Skeletal muscle tissue (tissue), 4 donors: ENCODE data around the gene IPO8. TPM values are rescaled to one million over a fixed set of nuclear protein-coding genes. Genes with fewer than 3 reads are reported as not detected.
"Not testable (repeated sequence)": the region's sequence is repeated elsewhere in the genome, so short reads cannot be mapped to it uniquely, and the experiment has no call there.

Experiments
- H3K27ac ChIP-seq: one replicate; pipeline ENCODE4 v1.7.0; 2013; ENCODE audit warnings: mild to moderate bottlenecking, low read depth, low read length, inconsistent platforms
- H3K27me3 ChIP-seq, 3 donors: one replicate each; pipeline ENCODE4 v1.7.0; 2013; ENCODE audit warnings: low read length in 3 of 3; ENCODE audit not compliant: control insufficient read depth in 3 of 3, insufficient read depth in 3 of 3
- H3K36me3 ChIP-seq, 3 donors: one replicate each; pipeline ENCODE4 v1.7.0; 2013; ENCODE audit warnings: low read length in 3 of 3; ENCODE audit not compliant: control insufficient read depth in 3 of 3, insufficient read depth in 3 of 3
- H3K4me1 ChIP-seq, 3 donors: one replicate each; pipeline ENCODE4 v1.7.0; 2013; ENCODE audit warnings: low read length in 3 of 3, mild to moderate bottlenecking in 3 of 3; ENCODE audit not compliant: control insufficient read depth in 3 of 3, insufficient read depth in 3 of 3
- H3K4me3 ChIP-seq, 3 donors: one replicate each; pipeline ENCODE4 v1.7.0; 2013; ENCODE audit warnings: low read length in 3 of 3
- H3K9ac ChIP-seq, 3 donors: one replicate each; pipeline ENCODE4 v1.7.0; 2013; ENCODE audit warnings: low read length in 3 of 3, mild to moderate bottlenecking in 3 of 3, moderate library complexity in 2 of 3, low read depth in 1 of 3
- H3K9me3 ChIP-seq, 3 donors: one replicate each; pipeline ENCODE4 v1.7.0; 2013; ENCODE audit warnings: low read length in 3 of 3; ENCODE audit not compliant: control insufficient read depth in 3 of 3
- total RNA-seq: library from RNA; depleted of rRNA; stranded (reverse); fragments of >200 nt; gene quantifications from one replicate; pipeline ENCODE4 v1.2.3, GENCODE V29; 2014
- donor health status: Osteomylitis.

IPO8 gene
- total RNA-seq, 1 donor from 2014 or later, result 40.7 TPM

DNA sequence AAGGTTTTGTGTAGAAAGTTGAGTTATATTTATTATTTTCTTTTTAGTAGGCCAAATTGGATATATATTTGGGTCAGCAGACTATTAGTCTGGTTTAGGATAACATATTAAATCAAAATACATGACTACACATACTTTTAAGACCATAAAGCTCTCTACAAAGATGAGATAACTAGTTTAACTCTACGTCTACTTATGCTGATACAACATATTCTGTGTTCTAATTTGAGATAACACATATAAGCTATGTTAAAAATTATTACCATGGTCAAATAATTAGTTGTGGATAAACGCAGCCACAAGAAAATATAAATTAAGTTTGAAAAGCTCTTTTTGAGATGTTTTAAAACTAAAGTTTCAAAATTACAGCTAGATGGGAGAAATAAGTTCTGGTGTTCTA, 55.3 kb downstream of the IPO8 start:
- Histone ChIP-seq H3K4me3 (no peak overlapping the region), H3K4me1 (no peaks in the 10 kb centered on the region), H3K9me3 (no peaks in the 10 kb centered on the region), H3K27ac (no peak overlapping the region), H3K36me3 (peaks cover 0 to 17% (median 5%) of the 10 kb centered on the region in 3 donors), H3K27me3 (no peaks in the 10 kb centered on the region), H3K9ac (no peak overlapping the region)

- Histone ChIP-seq H3K9me3 (no peaks in the 10 kb centered on the region), H3K4me1 (peaks cover 0 to 3% (median 0%) of the 10 kb centered on the region in 3 donors), H3K27me3 (no peaks in the 10 kb centered on the region), H3K27ac (no peak overlapping the region), H3K4me3 (no peak overlapping the region), H3K9ac (no peak overlapping the region), H3K36me3 (peaks cover 4 to 38% (median 34%) of the 10 kb centered on the region in 3 donors)
Observed at GRCh38 chr12:30635385-30635784, 60.3 kb downstream of the IPO8 start.

DNA sequence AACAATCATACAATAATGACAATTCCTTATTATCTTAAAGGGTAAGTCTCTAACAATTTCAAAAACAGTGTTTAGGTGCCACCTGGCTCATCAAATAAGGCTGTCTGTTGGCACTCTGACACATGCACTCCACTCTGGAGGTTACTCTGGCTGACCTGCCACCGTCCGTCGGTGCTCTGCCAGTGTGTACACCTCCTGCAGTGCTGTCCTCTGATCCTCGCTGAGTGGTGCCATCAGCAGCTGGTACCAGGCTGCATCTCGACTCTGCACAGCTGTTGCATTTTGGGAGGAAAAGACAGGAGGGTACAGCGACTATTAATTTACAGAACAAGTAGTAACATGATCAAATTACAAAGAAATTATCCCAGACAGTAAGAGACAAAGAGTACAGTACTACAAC, 63.9 kb downstream of the IPO8 start:
- Histone ChIP-seq H3K4me3 (no peak overlapping the region), H3K27me3 (no peaks in the 10 kb centered on the region), H3K9ac (no peak overlapping the region), H3K36me3 (peaks cover 15 to 52% (median 51%) of the 10 kb centered on the region in 3 donors), H3K27ac (no peak overlapping the region), H3K9me3 (no peaks in the 10 kb centered on the region), H3K4me1 (peaks cover 0 to 3% (median 0%) of the 10 kb centered on the region in 3 donors)

GRCh38 chr12:30630979-30631285, 64.7 kb downstream of the IPO8 start:
- Histone ChIP-seq H3K9ac (no peak overlapping the region), H3K9me3 (no peaks in the 10 kb centered on the region), H3K36me3 (peaks cover 15 to 47% (median 44%) of the 10 kb centered on the region in 3 donors), H3K27ac (no peak overlapping the region), H3K4me1 (peaks cover 0 to 3% (median 0%) of the 10 kb centered on the region in 3 donors), H3K27me3 (no peaks in the 10 kb centered on the region), H3K4me3 (no peak overlapping the region)

GRCh38 chr12:30630076-30630978, 65.3 kb downstream of the IPO8 start:
- H3K4me3 ChIP-seq, result no peak overlapping the region
- no peak overlapping the region for H3K9ac ChIP-seq
- no peak overlapping the region for H3K27ac ChIP-seq
- peaks cover 15 to 47% (median 42%) of the 10 kb centered on the region in 3 donors for H3K36me3 ChIP-seq
- H3K9me3 ChIP-seq, result no peaks in the 10 kb centered on the region
- no peaks in the 10 kb centered on the region for H3K27me3 ChIP-seq
- peaks cover 0 to 3% (median 0%) of the 10 kb centered on the region in 3 donors for H3K4me1 ChIP-seq

- no peak overlapping the region for H3K9ac ChIP-seq
- no peaks in the 10 kb centered on the region for H3K9me3 ChIP-seq
- H3K27ac ChIP-seq, result no peak overlapping the region
- H3K4me1 ChIP-seq, result peaks cover 0 to 3% (median 0%) of the 10 kb centered on the region in 3 donors
- H3K4me3 ChIP-seq, result no peak overlapping the region
- H3K36me3 ChIP-seq, result peaks cover 10 to 33% (median 27%) of the 10 kb centered on the region in 3 donors
- no peaks in the 10 kb centered on the region for H3K27me3 ChIP-seq
Observed at GRCh38 chr12:30626847-30627246, 68.8 kb downstream of the IPO8 start.

DNA sequence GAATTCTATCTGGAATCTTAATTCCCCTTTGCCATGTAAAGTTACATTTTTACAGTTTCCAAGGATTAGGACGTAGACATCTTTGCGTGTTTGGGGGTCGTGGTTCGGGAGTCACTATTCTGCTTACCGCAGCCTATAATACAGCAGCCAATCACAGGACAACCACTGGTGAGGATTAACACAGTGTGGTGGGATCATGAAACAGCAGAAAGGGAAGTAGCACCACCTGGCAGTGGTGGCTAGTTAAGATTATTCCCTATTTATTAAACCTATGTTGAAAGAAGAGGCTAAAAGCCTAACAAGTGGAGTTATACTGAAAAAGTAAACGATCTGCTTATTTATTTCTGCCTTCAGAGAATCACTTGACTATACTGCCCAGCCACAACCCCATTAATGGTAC, 71.7 kb downstream of the IPO8 start:
- H3K4me1 ChIP-seq, result no peaks in the 10 kb centered on the region
- H3K36me3 ChIP-seq, result peaks cover 9 to 10% (median 9%) of the 10 kb centered on the region in 3 donors
- no peak overlapping the region for H3K9ac ChIP-seq
- no peak overlapping the region for H3K27ac ChIP-seq
- H3K27me3 ChIP-seq, result no peaks in the 10 kb centered on the region
- no peaks in the 10 kb centered on the region for H3K9me3 ChIP-seq
- no peak overlapping the region for H3K4me3 ChIP-seq

DNA sequence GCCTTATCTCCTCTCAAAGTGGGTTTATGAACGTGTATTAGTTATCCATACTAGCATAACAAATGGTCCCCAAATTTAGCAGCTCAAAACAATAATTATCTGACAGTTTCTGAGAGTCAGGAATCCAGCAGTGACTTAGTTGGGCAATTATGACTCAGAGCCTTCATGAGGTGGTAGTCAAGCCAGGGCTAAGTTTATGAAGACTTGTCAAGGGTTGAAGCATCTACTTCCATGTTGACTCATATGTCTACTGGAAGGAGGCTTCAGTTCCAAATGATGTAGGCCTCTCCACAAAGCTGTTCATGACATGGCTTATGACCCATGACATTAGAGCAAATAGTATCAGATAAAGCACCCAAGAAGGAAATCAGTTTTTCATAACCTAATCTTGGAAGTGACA, 73.2 kb downstream of the IPO8 start:
- Histone ChIP-seq H3K4me1 (no peaks in the 10 kb centered on the region), H3K9me3 (no peaks in the 10 kb centered on the region), H3K9ac (no peak overlapping the region), H3K4me3 (no peak overlapping the region), H3K27me3 (no peaks in the 10 kb centered on the region), H3K27ac (no peak overlapping the region), H3K36me3 (peaks cover 0 to 1% (median 0%) of the 10 kb centered on the region in 3 donors)

GRCh38 chr12:30621663-30622241, 73.9 kb downstream of the IPO8 start:
- H3K27me3 ChIP-seq, H3K36me3 ChIP-seq, H3K9me3 ChIP-seq, H3K9ac ChIP-seq, H3K4me1 ChIP-seq, H3K27ac ChIP-seq, H3K4me3 ChIP-seq: not testable (repeated sequence)

- Histone ChIP-seq H3K9me3 (no peaks in the 10 kb centered on the region), H3K27me3 (no peaks in the 10 kb centered on the region), H3K36me3 (no peaks in the 10 kb centered on the region), H3K4me1 (no peaks in the 10 kb centered on the region), H3K9ac (no peak overlapping the region), H3K27ac (no peak overlapping the region), H3K4me3 (no peak overlapping the region)
Observed at GRCh38 chr12:30617346-30618016, 78.2 kb downstream of the IPO8 start.
